Measurements from ENCODE around the gene KRT4. TPM values are rescaled to one million over a fixed set of nuclear protein-coding genes. Genes with fewer than 3 reads are reported as not detected.
A peak's percentile ranks its signal among the peaks of the same experiment; 100 is the strongest.

Gene KRT4
- total and polyA plus RNA-seq, 10 donors = 0.37 to 3.4 (median 0.97) TPM; not detected in 6

- TF ChIP-seq POLR2A (IDR thresholded peaks at IDR 0.05) (no peak), CTCF (IDR thresholded peaks at IDR 0.05 in 8 of 11, conservative IDR thresholded peaks at IDR 0.05 in 3 of 11) (no peak), POLR2AphosphoS5 (IDR thresholded peaks at IDR 0.05) (no peak)
- peaks cover 0 to 14% (median 0%) of the 10 kb centered on the region in 6 donors for H3K4me1 ChIP-seq
- no peaks in the 10 kb centered on the region for H3K36me3 ChIP-seq
- intact Hi-C loops (cut with DNase I; ENCODE audit: low total_unique reads) = no loop called here
- no peaks in the 10 kb centered on the region for H3K9me3 ChIP-seq
- H3K27me3 ChIP-seq (replicated peaks in 1 of 7) = peaks cover 0 to 15% (median 0%) of the 10 kb centered on the region in 7 donors
- no peak overlapping the region for H3K27ac ChIP-seq
- peak; percentile 48 for DNase-seq
- no peak overlapping the region for H3K4me3 ChIP-seq
- WGBS, 5 donors = 88 to 94% (median 92%) methylated on average over 13 to 20 of the region's 20 CpGs
Measured at GRCh38 chr12:52832985-52833905, 19.3 kb upstream of the KRT4 start.

GRCh38 chr12:52832451-52832850 lies 18.5 kb upstream of the KRT4 start:
- intact Hi-C loops (cut with DNase I; ENCODE audit: low total_unique reads) = no loop called here
- no peaks in the 10 kb centered on the region for H3K36me3 ChIP-seq
- H3K4me3 ChIP-seq = no peak overlapping the region
- H3K27me3 ChIP-seq (replicated peaks in 1 of 7) = peaks cover 0 to 8% (median 0%) of the 10 kb centered on the region in 7 donors
- DNase-seq = peak; percentile 20
- H3K27ac ChIP-seq = no peak overlapping the region
- no peaks in the 10 kb centered on the region for H3K9me3 ChIP-seq
- H3K4me1 ChIP-seq = peaks cover 0 to 14% (median 0%) of the 10 kb centered on the region in 6 donors
- WGBS, 5 donors = 71 to 83% (median 74%) methylated on average over 3 of the region's 3 CpGs
- no peak for TF ChIP-seq CTCF (IDR thresholded peaks at IDR 0.05 in 8 of 11, conservative IDR thresholded peaks at IDR 0.05 in 3 of 11)
- TF ChIP-seq POLR2AphosphoS5 (IDR thresholded peaks at IDR 0.05) = no peak
- no peak for TF ChIP-seq POLR2A (IDR thresholded peaks at IDR 0.05)

- intact Hi-C loops (cut with DNase I; ENCODE audit: low total_unique reads) = no loop called here
- Histone ChIP-seq H3K4me1 (peaks cover 0 to 9% (median 0%) of the 10 kb centered on the region in 6 donors), H3K27ac (no peak overlapping the region), H3K9me3 (no peaks in the 10 kb centered on the region), H3K4me3 (no peak overlapping the region), H3K36me3 (no peaks in the 10 kb centered on the region), H3K27me3 (replicated peaks in 1 of 7) (no peaks in the 10 kb centered on the region)
- WGBS, 5 donors = 80 to 93% (median 91%) methylated on average over 6 to 7 of the region's 7 CpGs
- DNase-seq = peak; percentile 69
- TF ChIP-seq CTCF (IDR thresholded peaks at IDR 0.05 in 8 of 11, conservative IDR thresholded peaks at IDR 0.05 in 3 of 11) (no peak), POLR2A (IDR thresholded peaks at IDR 0.05) (no peak), POLR2AphosphoS5 (IDR thresholded peaks at IDR 0.05) (no peak)
Measured at GRCh38 chr12:52831251-52831650, 17.3 kb upstream of the KRT4 start.
